K562 (cell line): Measurements from ENCODE around the gene CAPS. TPM values are rescaled to one million over a fixed set of nuclear protein-coding genes. Genes with fewer than 3 reads are reported as not detected.
A peak's percentile ranks its signal among the peaks of the same experiment; 100 is the strongest.

Experiments
- ATF3 ChIP-seq, 2 experiments: fragments of 450-650 bp in 1 of 2; sonication (generic) in 1 of 2; formaldehyde crosslinking in 1 of 2; IDR thresholded peaks in 1 of 2; conservative IDR thresholded peaks in 1 of 2; 2 replicates each; pipeline versions ENCODE4 v1.6.1 to v1.8.1; 2016 to 2023; ENCODE audit warnings: mild to moderate bottlenecking in 2 of 2, moderate library complexity in 2 of 2, inconsistent platforms in 1 of 2, missing genetic modification reagents in 1 of 2
- CAMTA2 ChIP-seq: fragments of 250-450 bp; sonication (Bioruptor Pico); conservative IDR thresholded peaks from 2 replicates; pipeline ENCODE4 v1.5.1; 2022
- CBFA2T3 ChIP-seq: fragments of 450-650 bp; IDR thresholded peaks from 2 replicates; pipeline ENCODE4 v1.6.1; 2017
- E2F3 ChIP-seq: fragments of 250-450 bp; sonication (Bioruptor Pico); IDR thresholded peaks from 2 replicates; pipeline ENCODE4 v1.4.0; 2020; ENCODE audit warnings: mild to moderate bottlenecking
- EZH2 ChIP-seq: IDR thresholded peaks from 2 replicates; pipeline ENCODE4 v1.6.1; 2012; ENCODE audit warnings: low read depth, mild to moderate bottlenecking, inconsistent platforms, low read length, borderline replicate concordance
- FOXK1 ChIP-seq: sonication (generic); formaldehyde crosslinking; IDR thresholded peaks from 2 replicates; pipeline ENCODE4 v1.8.0; 2022; ENCODE audit warnings: missing genetic modification reagents, mild to moderate bottlenecking, borderline replicate concordance
- FOXP1 ChIP-seq: sonication (generic); formaldehyde crosslinking; IDR thresholded peaks from 2 replicates; pipeline ENCODE4 v1.8.0; 2022; ENCODE audit warnings: mild to moderate bottlenecking, missing genetic modification reagents
- HMBOX1 ChIP-seq: sonication (generic); IDR thresholded peaks from 2 replicates; pipeline ENCODE4 v1.6.1; 2016
- JUND ChIP-seq, 2 experiments: IDR thresholded peaks; 2 replicates in 1 of 2; 3 replicates in 1 of 2; pipeline ENCODE4 v1.6.1; 2011; ENCODE audit warnings: borderline replicate concordance in 2 of 2, low read depth in 2 of 2, low read length in 2 of 2, improper control_type of control experiment in 1 of 2, missing biosample characterization in 1 of 2, missing genetic modification characterization in 1 of 2, missing genetic modification reagents in 1 of 2
- NCOR1 ChIP-seq: fragments of 450-650 bp; IDR thresholded peaks from 2 replicates; pipeline ENCODE4 v1.6.1; 2016; ENCODE audit warnings: mild to moderate bottlenecking, moderate library complexity
- NKRF ChIP-seq: fragments of 450-650 bp; IDR thresholded peaks from 2 replicates; pipeline ENCODE4 v1.6.1; 2016; ENCODE audit warnings: borderline replicate concordance
- OTX1 ChIP-seq: fragments of 450-650 bp; formaldehyde crosslinking; IDR thresholded peaks from 2 replicates; pipeline ENCODE4 v1.4.0; 2022; ENCODE audit warnings: mild to moderate bottlenecking
- PCBP1 ChIP-seq: fragments of 200-400 bp; formaldehyde crosslinking; IDR thresholded peaks from 2 replicates; pipeline ENCODE4 v1.6.1; 2018; ENCODE audit warnings: mild to moderate bottlenecking, low read depth, low read length; ENCODE audit not compliant: poor library complexity, severe bottlenecking
- PHB ChIP-seq: fragments of 250-450 bp; sonication (Bioruptor Pico); IDR thresholded peaks from 2 replicates; pipeline ENCODE4 v1.5.0; 2021
- PML ChIP-seq: IDR thresholded peaks from 2 replicates; pipeline ENCODE4 v1.6.1; 2012; ENCODE audit warnings: low read length, inconsistent platforms
- TBP ChIP-seq: optimal IDR thresholded peaks from 2 replicates; pipeline ENCODE3; 2011; ENCODE audit warnings: low read depth, low read length, improper control_type of control experiment
- XRCC3 ChIP-seq: fragments of 450-650 bp; IDR thresholded peaks from 2 replicates; pipeline ENCODE4 v1.6.1; 2017; ENCODE audit warnings: mild to moderate bottlenecking, moderate library complexity
- ZNF134 ChIP-seq: fragments of 250-450 bp; sonication (Bioruptor Pico); conservative IDR thresholded peaks from 2 replicates; pipeline ENCODE4 v1.4.0; 2020
- ZNF639 ChIP-seq, 2 experiments: fragments of 200-800 bp in 1 of 2; sonication (Bioruptor generic) in 1 of 2; sonication (generic) in 1 of 2; formaldehyde crosslinking in 1 of 2; IDR thresholded peaks in 1 of 2; conservative IDR thresholded peaks in 1 of 2; 2 replicates each; pipeline versions ENCODE4 v1.5.0 to v1.6.1; 2016 to 2020; ENCODE audit warnings: missing compliant biosample characterization in 1 of 2, missing genetic modification characterization in 1 of 2, missing genetic modification reagents in 1 of 2
- ZNF707 ChIP-seq: fragments of 250-450 bp; sonication (Bioruptor Pico); conservative IDR thresholded peaks from 2 replicates; pipeline ENCODE4 v1.8.0; 2022; ENCODE audit warnings: inconsistent platforms, mild to moderate bottlenecking, moderate library complexity
- polyA plus RNA-seq, 8 experiments: library from polyadenylated mRNA; depleted of rRNA in 4 of 8; stranded (reverse) in 5 of 8; unstranded in 3 of 8; fragments of >200 nt; fragmentation: Nextera tagmentation in 2 of 8; fragmentation: Illumina TruSeq in 1 of 8; extraction: Ambion mirVana in 2 of 8; extraction: Trizol in 1 of 8; gene quantifications; 2 replicates each; pipeline versions ENCODE4 v1.2.1 to v1.2.3, GENCODE V29; 2011 to 2014; ENCODE audit warnings: inconsistent platforms in 1 of 8, missing spikeins in 1 of 8
- total RNA-seq, 7 experiments: library from RNA; depleted of rRNA in 6 of 7; stranded (reverse); fragments of >200 nt in 6 of 7; fragmentation: Illumina TruSeq in 2 of 7; extraction: Trizol in 2 of 7; gene quantifications; 2 replicates each; pipeline versions ENCODE4 v1.2.1 to v1.2.3, GENCODE V29; 2011 to 2021; ENCODE audit warnings: low replicate concordance in 1 of 7
- TF ChIP-seq, protein P1 (sequence below): fragments of 450-650 bp; IDR thresholded peaks from 2 replicates; pipeline ENCODE4 v1.7.0; 2016; ENCODE audit warnings: borderline replicate concordance

Gene CAPS
- total and polyA plus RNA-seq, 9 of the 15 experiments (the other 6 are each of a cell fraction or from before 2014, with no cell fraction given) = 0.15 to 4.0 (median 0.91) TPM

DNA sequence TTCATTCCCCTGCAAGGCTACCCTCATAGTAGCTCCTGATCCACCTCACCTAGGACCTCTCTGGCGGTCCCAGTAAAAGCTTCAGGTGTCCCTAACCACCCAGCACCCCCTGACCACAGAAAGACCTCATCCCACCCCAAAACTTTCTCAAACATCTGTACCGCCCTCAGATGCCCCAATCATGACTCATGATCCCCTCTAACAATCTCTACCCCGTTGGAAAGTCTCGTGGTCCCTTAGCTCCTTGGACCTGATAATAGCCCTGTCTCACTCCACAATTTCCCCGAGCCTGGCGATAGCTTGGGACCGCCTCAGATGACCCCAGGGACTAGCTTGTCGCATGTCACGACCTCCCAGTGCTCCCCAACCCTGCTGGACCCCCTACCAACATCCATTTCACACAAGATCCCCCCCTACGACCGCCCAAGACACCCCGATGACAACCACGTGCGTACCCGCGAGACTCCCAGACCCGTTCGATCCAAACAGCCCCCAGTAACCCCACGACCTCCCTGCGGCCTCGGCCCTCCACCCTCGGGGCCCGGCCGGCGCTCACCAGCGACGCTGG lies 10.9 kb upstream of the CAPS start (continued):
- peak; percentile 52; the same call in 1 of the 2 replicates for TF ChIP-seq FOXK1
- TF ChIP-seq FOXP1 = no peak
- TF ChIP-seq CBFA2T3 = 0 out of 2 replicates have a peak, but pooled peaks have one; percentile 8
- peak; percentile 38 for TF ChIP-seq PCBP1
- no peak for TF ChIP-seq ZNF707
- TF ChIP-seq CAMTA2 = 0 out of 2 replicates have a peak, but pooled peaks have one; percentile 62
- TF ChIP-seq EZH2 = no peak
- TF ChIP-seq HMBOX1 = no peak
- no peak for TF ChIP-seq JUND (IDR thresholded peaks at IDR 0.05; ENCODE audit: borderline replicate concordance, low read depth, low read length)
- no peak for TF ChIP-seq JUND (tag; IDR thresholded peaks at IDR 0.05; ENCODE audit: borderline replicate concordance, low read depth, low read length)
- no peak for TF ChIP-seq ZNF134 (CRISPR knock-in tag)
- peak; percentile 50 for TF ChIP-seq NKRF
- TF ChIP-seq PHB (CRISPR knock-in tag) = peak; percentile 80; the same call in 1 of the 2 replicates
- TF ChIP-seq TBP = no peak
- TF ChIP-seq ZNF639 (CRISPR knock-in tag; conservative IDR thresholded peaks at IDR 0.05 in 1 of 2, IDR thresholded peaks at IDR 0.05 in 1 of 2) = peak in 1 of 2 experiments; percentile 17; a peak in 1 of 4 replicates
- peak; percentile 14; the same call in 1 of the 2 replicates for TF ChIP-seq E2F3 (CRISPR knock-in tag)
- no peak for TF ChIP-seq NCOR1
- TF ChIP-seq OTX1 (CRISPR knock-in tag) = 0 out of 2 replicates have a peak, but pooled peaks have one; percentile 25
- TF ChIP-seq ATF3 (IDR thresholded peaks at IDR 0.05) = peak; percentile 45
- TF ChIP-seq ATF3 (CRISPR knock-in tag; conservative IDR thresholded peaks at IDR 0.05) = no peak
- TF ChIP-seq, protein P1, sequence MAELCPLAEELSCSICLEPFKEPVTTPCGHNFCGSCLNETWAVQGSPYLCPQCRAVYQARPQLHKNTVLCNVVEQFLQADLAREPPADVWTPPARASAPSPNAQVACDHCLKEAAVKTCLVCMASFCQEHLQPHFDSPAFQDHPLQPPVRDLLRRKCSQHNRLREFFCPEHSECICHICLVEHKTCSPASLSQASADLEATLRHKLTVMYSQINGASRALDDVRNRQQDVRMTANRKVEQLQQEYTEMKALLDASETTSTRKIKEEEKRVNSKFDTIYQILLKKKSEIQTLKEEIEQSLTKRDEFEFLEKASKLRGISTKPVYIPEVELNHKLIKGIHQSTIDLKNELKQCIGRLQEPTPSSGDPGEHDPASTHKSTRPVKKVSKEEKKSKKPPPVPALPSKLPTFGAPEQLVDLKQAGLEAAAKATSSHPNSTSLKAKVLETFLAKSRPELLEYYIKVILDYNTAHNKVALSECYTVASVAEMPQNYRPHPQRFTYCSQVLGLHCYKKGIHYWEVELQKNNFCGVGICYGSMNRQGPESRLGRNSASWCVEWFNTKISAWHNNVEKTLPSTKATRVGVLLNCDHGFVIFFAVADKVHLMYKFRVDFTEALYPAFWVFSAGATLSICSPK = 0 out of 2 replicates have a peak, but pooled peaks have one; percentile 16
- no peak for TF ChIP-seq PML
- no peak for TF ChIP-seq XRCC3
